ENCODE measurements around the gene PPTC7. TPM values are rescaled to one million over a fixed set of nuclear protein-coding genes. Genes with fewer than 3 reads are reported as not detected.

PPTC7 gene
- total RNA-seq: 10.1 and 16.0 TPM in 2 replicates

DNA sequence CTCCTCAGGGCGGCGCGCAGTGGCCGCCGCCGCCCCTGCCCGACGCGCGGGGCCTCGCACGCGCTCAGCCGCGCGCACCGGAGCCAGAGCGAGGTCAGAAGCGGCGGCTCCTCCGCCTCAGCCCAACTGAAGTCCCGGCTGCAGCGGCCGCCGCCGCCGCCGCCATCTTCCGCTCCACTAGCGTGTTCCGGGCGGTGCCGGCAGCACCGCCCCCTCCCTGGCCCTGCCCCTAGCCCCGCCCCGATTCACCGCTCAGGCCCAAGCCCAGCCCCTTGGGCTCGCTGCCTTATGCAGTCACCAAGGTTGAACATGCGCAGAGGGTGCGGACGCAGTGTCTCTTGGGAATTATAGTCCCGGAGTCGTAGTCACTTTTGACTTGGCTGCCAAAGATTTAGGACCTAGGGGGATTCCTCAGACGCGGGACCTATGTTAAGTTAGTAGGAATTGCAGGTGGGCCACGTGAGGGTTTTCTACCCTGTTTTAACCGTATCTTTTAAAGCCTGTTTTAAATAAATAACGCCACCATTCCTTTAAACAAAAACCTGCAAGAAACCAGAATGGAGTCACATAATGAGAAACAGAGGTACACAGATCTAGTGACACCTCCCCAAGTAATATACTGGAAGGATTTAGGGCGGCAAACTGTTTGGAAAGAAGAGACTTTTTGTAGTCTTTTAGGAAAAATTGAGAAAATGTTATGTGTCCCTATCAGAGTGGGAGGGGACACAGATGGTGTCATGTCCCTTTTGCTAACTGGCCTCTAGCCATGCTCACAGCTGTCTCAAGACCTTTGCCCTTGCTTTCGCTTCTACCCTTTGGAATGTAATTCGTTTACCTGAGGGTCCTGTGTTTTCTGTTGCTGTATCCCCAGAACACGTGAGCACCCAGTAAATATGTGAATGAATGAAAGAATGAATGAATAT lies at the start of gene PPTC7:
TSS of gene PPTC7 (minus strand) at position 182 of the 923 bp plus-strand sequence. CDS start 287 bp downstream, outside the sequence.

DNA sequence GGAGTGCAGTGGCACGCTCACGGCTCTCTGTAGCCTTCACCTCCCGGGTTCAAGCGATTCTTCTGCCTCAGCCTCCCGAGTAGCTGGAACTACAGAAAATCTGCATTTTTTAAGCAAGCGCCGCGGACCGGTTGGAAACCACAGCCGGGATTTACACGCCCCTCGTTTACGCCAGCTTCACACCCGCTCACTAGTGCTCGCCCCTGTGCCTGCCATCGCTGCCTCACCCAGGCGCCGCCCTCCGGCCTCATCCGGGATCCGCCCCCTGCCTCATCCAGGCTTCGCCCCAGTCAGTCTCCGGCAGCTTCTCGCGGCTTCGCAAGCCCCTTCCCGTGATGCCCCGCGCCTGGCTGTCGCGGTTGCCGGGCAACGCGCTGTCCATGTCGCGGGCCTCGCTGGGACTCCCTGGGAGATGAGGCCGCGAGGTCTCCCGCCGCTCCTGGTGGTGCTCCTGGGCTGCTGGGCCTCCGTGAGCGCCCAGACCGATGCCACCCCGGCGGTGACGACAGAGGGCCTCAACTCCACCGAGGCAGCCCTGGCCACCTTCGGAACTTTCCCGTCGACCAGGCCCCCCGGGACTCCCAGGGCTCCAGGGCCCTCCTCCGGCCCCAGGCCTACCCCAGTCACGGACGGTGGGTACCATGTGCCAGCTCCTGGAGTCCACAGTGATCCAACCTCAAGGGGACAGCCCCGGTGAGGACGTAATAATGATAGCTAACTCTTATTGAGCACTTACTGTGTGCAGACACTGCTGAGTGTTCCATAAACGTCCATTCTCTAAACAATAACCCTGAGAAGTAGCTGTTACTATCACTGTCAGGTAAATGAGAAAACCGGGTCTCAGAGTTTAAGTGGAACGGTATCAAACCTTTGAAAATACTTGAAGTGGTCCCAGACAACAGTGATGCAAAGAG lies 30.9 kb upstream of the PPTC7 start, which contains the start of gene TCTN1:
TSS of gene TCTN1 (plus strand) at position 359 of the 914 bp plus-strand sequence. CDS start at position 413, 54 bp downstream.

GRCh38 chr12:110501752-110502738 lies 81.1 kb downstream of the PPTC7 start, which contains the start of the genes RAD9B and VPS29:
Gene RAD9B (plus strand): TSS chr12:110502331. CDS start chr12:110502338, 7 bp downstream.
Gene VPS29 (minus strand): TSS chr12:110502111. CDS start chr12:110502051, 60 bp downstream.

Other genes with a start within 250 kb of the PPTC7 start
- gene ANAPC7, start 179.6 kb downstream of the PPTC7 start, total RNA-seq: 36.0 and 41.0 TPM in 2 replicates
- 286 and 325 TPM in 2 replicates for gene ARPC3, start 133.0 kb downstream of the PPTC7 start, total RNA-seq
- 16.0 and 19.5 TPM in 2 replicates for gene GPN3, start 115.1 kb downstream of the PPTC7 start, total RNA-seq
- gene FAM216A, start 114.5 kb downstream of the PPTC7 start, total RNA-seq: 8.3 and 8.9 TPM in 2 replicates
- 49.7 and 71.1 TPM in 2 replicates for gene VPS29, start 81.2 kb downstream of the PPTC7 start, total RNA-seq
- gene RAD9B, start 81.0 kb downstream of the PPTC7 start, total RNA-seq: 0.21 and 0.24 TPM in 2 replicates
- 9.6 and 11.6 TPM in 2 replicates for gene TCTN1, start 30.8 kb upstream of the PPTC7 start, total RNA-seq
- gene HVCN1, start 105.8 kb upstream of the PPTC7 start, total RNA-seq: 0.48 and 0.85 TPM in 2 replicates
- 55.7 and 133 TPM in 2 replicates for gene PPP1CC, start 159.6 kb upstream of the PPTC7 start, total RNA-seq